ENCODE measurements around the gene NCDN. TPM values are rescaled to one million over a fixed set of nuclear protein-coding genes. Genes with fewer than 3 reads are reported as not detected.

The NCDN gene
- total and polyA plus RNA-seq, 4 donors: 8.8 to 31.5 (median 14.6) TPM

DNA sequence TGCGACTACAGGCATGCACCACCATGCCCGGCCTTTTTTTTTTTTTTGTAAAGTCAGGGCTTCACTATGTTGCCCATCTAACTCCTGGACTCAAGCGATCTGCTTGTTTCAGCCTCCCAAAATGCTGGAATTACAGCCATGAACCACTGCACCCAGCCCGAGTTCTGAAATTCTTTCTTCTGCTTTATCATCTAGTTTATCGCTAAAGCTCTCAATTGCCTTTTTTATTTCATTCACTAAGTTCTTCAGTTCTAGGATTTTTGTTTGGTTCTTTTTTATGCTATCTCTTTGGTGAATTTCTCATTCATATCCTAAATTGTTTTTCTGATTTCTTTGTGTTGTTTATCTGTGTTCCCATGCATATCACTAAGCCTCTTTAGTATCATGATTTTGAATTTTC is 27.4 kb upstream of the NCDN start:
- 78 to 80% methylated on average over 5 of the region's 5 CpGs for WGBS, 2 donors
- Histone ChIP-seq H3K4me3 (no peak overlapping the region), H3K36me3 (ENCODE audit: control insufficient read depth in 4 of 4, insufficient read depth in 4 of 4, low read length in 4 of 4) (peaks cover 0 to 13% (median 9%) of the 10 kb centered on the region in 4 donors), H3K4me1 (ENCODE audit: control insufficient read depth in 5 of 5, insufficient read depth in 5 of 5, low read length in 5 of 5) (peaks cover 0 to 13% (median 3%) of the 10 kb centered on the region in 5 donors), H3K27me3 (ENCODE audit: control insufficient read depth in 3 of 3, insufficient read depth in 3 of 3, low read length in 2 of 3) (no peaks in the 10 kb centered on the region), H3K9ac (ENCODE audit: insufficient read depth in 1 of 2, low read length in 2 of 2) (no peak overlapping the region), H3K27ac (ENCODE audit: low read depth in 1 of 2, low read length in 1 of 2) (no peak overlapping the region), H3K9me3 (ENCODE audit: control insufficient read depth in 4 of 4, insufficient read depth in 3 of 4, low read length in 3 of 4) (peaks cover 0 to 11% (median 3%) of the 10 kb centered on the region in 4 donors)
- no peak for DNase-seq
- ATAC-seq (ENCODE audit: insufficient read depth, low FRiP score): no peak
- TF ChIP-seq, protein P1, sequence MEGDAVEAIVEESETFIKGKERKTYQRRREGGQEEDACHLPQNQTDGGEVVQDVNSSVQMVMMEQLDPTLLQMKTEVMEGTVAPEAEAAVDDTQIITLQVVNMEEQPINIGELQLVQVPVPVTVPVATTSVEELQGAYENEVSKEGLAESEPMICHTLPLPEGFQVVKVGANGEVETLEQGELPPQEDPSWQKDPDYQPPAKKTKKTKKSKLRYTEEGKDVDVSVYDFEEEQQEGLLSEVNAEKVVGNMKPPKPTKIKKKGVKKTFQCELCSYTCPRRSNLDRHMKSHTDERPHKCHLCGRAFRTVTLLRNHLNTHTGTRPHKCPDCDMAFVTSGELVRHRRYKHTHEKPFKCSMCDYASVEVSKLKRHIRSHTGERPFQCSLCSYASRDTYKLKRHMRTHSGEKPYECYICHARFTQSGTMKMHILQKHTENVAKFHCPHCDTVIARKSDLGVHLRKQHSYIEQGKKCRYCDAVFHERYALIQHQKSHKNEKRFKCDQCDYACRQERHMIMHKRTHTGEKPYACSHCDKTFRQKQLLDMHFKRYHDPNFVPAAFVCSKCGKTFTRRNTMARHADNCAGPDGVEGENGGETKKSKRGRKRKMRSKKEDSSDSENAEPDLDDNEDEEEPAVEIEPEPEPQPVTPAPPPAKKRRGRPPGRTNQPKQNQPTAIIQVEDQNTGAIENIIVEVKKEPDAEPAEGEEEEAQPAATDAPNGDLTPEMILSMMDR (IDR thresholded peaks at IDR 0.05; ENCODE audit: control extremely low read depth, extremely low read depth): no peak

DNA sequence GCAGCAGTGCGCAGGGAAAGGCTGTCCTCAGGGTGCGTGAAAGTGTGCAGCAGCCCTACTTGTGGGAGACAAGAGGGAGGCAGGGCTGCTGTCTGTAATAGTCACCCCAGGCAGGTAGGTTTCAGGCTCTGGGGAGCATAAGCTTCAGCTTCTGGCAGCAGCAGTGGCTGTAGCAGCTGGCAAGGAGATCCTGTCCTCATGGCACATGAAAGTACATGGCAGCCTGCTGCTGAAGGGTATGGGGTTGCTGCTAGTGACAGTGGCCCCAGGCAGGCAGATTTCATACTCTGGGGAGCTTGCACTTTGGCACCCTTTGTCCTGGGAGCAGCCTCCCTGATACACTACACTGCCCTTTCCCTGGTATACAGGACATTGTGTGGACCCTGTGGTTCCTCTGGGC is 26.7 kb upstream of the NCDN start:
- Histone ChIP-seq H3K4me1 (ENCODE audit: control insufficient read depth in 5 of 5, insufficient read depth in 5 of 5, low read length in 5 of 5) (peaks cover 0 to 16% (median 3%) of the 10 kb centered on the region in 5 donors), H3K27me3 (ENCODE audit: control insufficient read depth in 3 of 3, insufficient read depth in 3 of 3, low read length in 2 of 3) (no peaks in the 10 kb centered on the region), H3K27ac (ENCODE audit: low read depth in 1 of 2, low read length in 1 of 2) (no peak overlapping the region), H3K36me3 (ENCODE audit: control insufficient read depth in 4 of 4, insufficient read depth in 4 of 4, low read length in 4 of 4) (peaks cover 0 to 13% (median 9%) of the 10 kb centered on the region in 4 donors), H3K4me3 (no peak overlapping the region), H3K9ac (ENCODE audit: insufficient read depth in 1 of 2, low read length in 2 of 2) (no peak overlapping the region), H3K9me3 (ENCODE audit: control insufficient read depth in 4 of 4, insufficient read depth in 3 of 4, low read length in 3 of 4) (peaks cover 0 to 11% (median 3%) of the 10 kb centered on the region in 4 donors)
- ATAC-seq (ENCODE audit: insufficient read depth, low FRiP score) (no peak), DNase-seq (no peak)
- TF ChIP-seq, protein P1 (IDR thresholded peaks at IDR 0.05; ENCODE audit: control extremely low read depth, extremely low read depth): no peak
- 95 to 100% methylated on average over 2 of the region's 2 CpGs for WGBS, 2 donors

DNA sequence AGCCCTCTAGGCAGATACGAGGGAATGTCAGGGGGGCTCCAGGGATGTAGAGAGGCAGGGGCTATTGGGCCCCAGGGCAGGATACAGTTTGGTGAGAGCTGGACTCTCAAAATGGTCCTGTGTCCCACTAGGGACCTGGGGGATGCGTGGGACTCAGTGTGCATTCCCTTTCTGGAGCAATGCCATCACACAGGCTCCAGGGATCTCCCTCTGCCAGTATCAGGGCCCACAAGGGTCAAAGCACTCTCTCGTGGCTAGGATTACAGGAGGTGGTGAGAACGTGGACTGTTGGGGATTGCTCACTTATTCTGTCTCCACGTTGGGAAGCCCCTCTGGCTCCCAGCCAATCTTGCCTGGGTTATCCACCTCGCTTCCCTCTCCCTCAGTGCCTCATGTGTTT is 26.2 kb upstream of the NCDN start:
- ATAC-seq (ENCODE audit: insufficient read depth, low FRiP score) (no peak), DNase-seq (no peak)
- no peaks in the 10 kb centered on the region for H3K27me3 ChIP-seq (ENCODE audit: control insufficient read depth in 3 of 3, insufficient read depth in 3 of 3, low read length in 2 of 3)
- TF ChIP-seq, protein P1 (IDR thresholded peaks at IDR 0.05; ENCODE audit: control extremely low read depth, extremely low read depth): no peak
- H3K36me3 ChIP-seq (ENCODE audit: control insufficient read depth in 4 of 4, insufficient read depth in 4 of 4, low read length in 4 of 4): peaks cover 0 to 13% (median 9%) of the 10 kb centered on the region in 4 donors
- H3K9ac ChIP-seq (ENCODE audit: insufficient read depth in 1 of 2, low read length in 2 of 2): no peak overlapping the region
- H3K4me3 ChIP-seq: no peak overlapping the region
- H3K4me1 ChIP-seq (ENCODE audit: control insufficient read depth in 5 of 5, insufficient read depth in 5 of 5, low read length in 5 of 5): peaks cover 0 to 19% (median 3%) of the 10 kb centered on the region in 5 donors
- no peak overlapping the region for H3K27ac ChIP-seq (ENCODE audit: low read depth in 1 of 2, low read length in 1 of 2)
- WGBS, 2 donors: 84 to 95% methylated on average over 6 of the region's 6 CpGs
- H3K9me3 ChIP-seq (ENCODE audit: control insufficient read depth in 4 of 4, insufficient read depth in 3 of 4, low read length in 3 of 4): peaks cover 0 to 11% (median 3%) of the 10 kb centered on the region in 4 donors

Data from lung (tissue), 12 donors.